Skeletal muscle tissue (tissue), 4 donors: ENCODE data around the gene PFKFB4. TPM values are rescaled to one million over a fixed set of nuclear protein-coding genes. Genes with fewer than 3 reads are reported as not detected.

Source experiments
- H3K27ac ChIP-seq: one replicate; pipeline ENCODE4 v1.7.0; 2013; ENCODE audit warnings: mild to moderate bottlenecking, low read depth, low read length, inconsistent platforms
- H3K27me3 ChIP-seq, 3 donors: one replicate each; pipeline ENCODE4 v1.7.0; 2013; ENCODE audit warnings: low read length in 3 of 3; ENCODE audit not compliant: control insufficient read depth in 3 of 3, insufficient read depth in 3 of 3
- H3K36me3 ChIP-seq, 3 donors: one replicate each; pipeline ENCODE4 v1.7.0; 2013; ENCODE audit warnings: low read length in 3 of 3; ENCODE audit not compliant: control insufficient read depth in 3 of 3, insufficient read depth in 3 of 3
- H3K4me1 ChIP-seq, 3 donors: one replicate each; pipeline ENCODE4 v1.7.0; 2013; ENCODE audit warnings: low read length in 3 of 3, mild to moderate bottlenecking in 3 of 3; ENCODE audit not compliant: control insufficient read depth in 3 of 3, insufficient read depth in 3 of 3
- H3K4me3 ChIP-seq, 3 donors: one replicate each; pipeline ENCODE4 v1.7.0; 2013; ENCODE audit warnings: low read length in 3 of 3
- H3K9ac ChIP-seq, 3 donors: one replicate each; pipeline ENCODE4 v1.7.0; 2013; ENCODE audit warnings: low read length in 3 of 3, mild to moderate bottlenecking in 3 of 3, moderate library complexity in 2 of 3, low read depth in 1 of 3
- H3K9me3 ChIP-seq, 3 donors: one replicate each; pipeline ENCODE4 v1.7.0; 2013; ENCODE audit warnings: low read length in 3 of 3; ENCODE audit not compliant: control insufficient read depth in 3 of 3
- total RNA-seq: library from RNA; depleted of rRNA; stranded (reverse); fragments of >200 nt; gene quantifications from one replicate; pipeline ENCODE4 v1.2.3, GENCODE V29; 2014
- donor health status: Osteomylitis.

PFKFB4 gene
- total RNA-seq, 1 donor from 2014 or later: 8.4 TPM

DNA sequence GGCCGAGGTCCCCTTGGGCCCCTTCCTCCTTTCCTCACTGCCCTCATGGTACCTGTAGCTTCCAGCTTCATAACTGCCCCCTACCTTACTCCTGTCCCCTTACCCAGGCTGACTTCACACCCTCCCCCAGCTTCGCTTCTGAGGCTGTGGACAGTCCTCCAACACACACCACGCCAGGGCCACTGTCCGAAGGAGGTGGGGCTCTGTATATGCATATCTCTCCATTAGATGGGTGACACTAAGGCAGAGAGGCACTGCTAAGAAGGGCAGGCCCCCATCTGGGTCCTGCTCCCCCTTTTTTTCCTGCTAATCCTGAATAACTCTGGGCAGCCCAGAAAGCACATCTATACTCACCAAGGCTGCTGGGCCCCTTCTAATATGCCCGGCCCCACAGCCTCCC is 39.6 kb upstream of the PFKFB4 start:
- H3K36me3 ChIP-seq: peaks cover 24 to 33% (median 32%) of the 10 kb centered on the region in 3 donors
- no peaks in the 10 kb centered on the region for H3K9me3 ChIP-seq
- no peak overlapping the region for H3K4me3 ChIP-seq
- peak overlapping the region in 1 of 3 donors; percentile 60 for H3K9ac ChIP-seq
- H3K27ac ChIP-seq: no peak overlapping the region
- peaks cover 0 to 6% (median 0%) of the 10 kb centered on the region in 3 donors for H3K27me3 ChIP-seq
- H3K4me1 ChIP-seq: peaks cover 55 to 68% (median 68%) of the 10 kb centered on the region in 3 donors

DNA sequence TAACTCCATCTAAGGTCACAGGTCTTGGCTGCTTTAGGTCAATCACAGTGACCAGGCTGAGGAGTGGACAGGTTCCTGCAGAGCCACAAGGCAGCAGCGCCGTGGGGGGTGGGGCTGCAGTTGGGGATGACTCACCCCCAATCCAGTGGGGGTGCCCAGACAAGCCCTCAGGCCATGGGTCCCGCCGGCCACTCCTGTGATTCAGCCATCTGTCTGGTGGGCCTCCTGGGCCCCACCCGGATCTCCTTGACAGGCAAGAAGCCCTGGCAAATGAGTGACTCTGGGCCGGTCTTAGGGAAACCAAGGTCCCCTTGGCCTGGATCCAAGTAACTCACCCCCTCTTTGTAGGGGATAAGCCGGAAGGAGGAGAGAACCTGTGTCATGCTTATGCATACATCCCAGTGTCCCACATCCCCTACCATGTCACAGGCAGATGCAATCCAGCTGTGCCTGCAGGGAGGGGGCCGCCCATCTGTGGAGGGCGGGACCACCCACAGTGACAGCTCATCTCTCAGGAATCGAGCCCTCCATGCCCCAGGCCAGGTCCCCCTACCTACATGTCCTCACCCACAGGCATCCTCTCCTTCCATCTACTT is 39.0 kb upstream of the PFKFB4 start:
- Histone ChIP-seq H3K4me1 (peaks cover 50 to 63% (median 63%) of the 10 kb centered on the region in 3 donors), H3K27ac (no peak overlapping the region), H3K4me3 (no peak overlapping the region), H3K9ac (peak overlapping the region in 1 of 3 donors; percentile 60), H3K27me3 (peaks cover 0 to 6% (median 0%) of the 10 kb centered on the region in 3 donors), H3K36me3 (peaks cover 22 to 28% (median 26%) of the 10 kb centered on the region in 3 donors), H3K9me3 (no peaks in the 10 kb centered on the region)

- H3K4me1 ChIP-seq: peaks cover 45 to 58% (median 57%) of the 10 kb centered on the region in 3 donors
- H3K9me3 ChIP-seq: no peaks in the 10 kb centered on the region
- H3K9ac ChIP-seq: peak within 1 kb of the TSS in 2 of 3 donors; percentile 32 to 76
- H3K27me3 ChIP-seq: peaks cover 0 to 6% (median 0%) of the 10 kb centered on the region in 3 donors
- H3K36me3 ChIP-seq: peaks cover 21 to 22% (median 21%) of the 10 kb centered on the region in 3 donors
- peak within 1 kb of the TSS; percentile 14 to 63 (median 54) for H3K4me3 ChIP-seq
- no peak within 1 kb of the TSS for H3K27ac ChIP-seq
Observed at GRCh38 chr3:48595075-48595525, 38.5 kb upstream of the PFKFB4 start, which contains the start of gene COL7A1. Gene COL7A1 (minus strand): TSS chr3:48595329. CDS start chr3:48595159, 170 bp downstream.

GRCh38 chr3:48594417-48595049 is 37.9 kb upstream of the PFKFB4 start:
- peaks cover 0 to 6% (median 0%) of the 10 kb centered on the region in 3 donors for H3K27me3 ChIP-seq
- peak overlapping the region; percentile 14 to 63 (median 54) for H3K4me3 ChIP-seq
- peaks cover 39 to 52% (median 52%) of the 10 kb centered on the region in 3 donors for H3K4me1 ChIP-seq
- peak overlapping the region in 2 of 3 donors; percentile 32 to 76 for H3K9ac ChIP-seq
- H3K27ac ChIP-seq: no peak overlapping the region
- peaks cover 16 to 17% (median 17%) of the 10 kb centered on the region in 3 donors for H3K36me3 ChIP-seq
- H3K9me3 ChIP-seq: no peaks in the 10 kb centered on the region

- Histone ChIP-seq H3K36me3 (peaks cover 7 to 20% (median 9%) of the 10 kb centered on the region in 3 donors), H3K9me3 (no peaks in the 10 kb centered on the region), H3K27ac (no peak overlapping the region), H3K4me3 (no peak overlapping the region), H3K9ac (no peak overlapping the region), H3K27me3 (peaks cover 0 to 6% (median 0%) of the 10 kb centered on the region in 3 donors), H3K4me1 (peaks cover 27 to 40% (median 40%) of the 10 kb centered on the region in 3 donors)
Observed at GRCh38 chr3:48593337-48593736, 36.7 kb upstream of the PFKFB4 start.

GRCh38 chr3:48592519-48593087 is 36.0 kb upstream of the PFKFB4 start:
- Histone ChIP-seq H3K4me1 (peaks cover 20 to 33% (median 32%) of the 10 kb centered on the region in 3 donors), H3K27ac (no peak overlapping the region), H3K27me3 (peaks cover 0 to 6% (median 0%) of the 10 kb centered on the region in 3 donors), H3K9ac (no peak overlapping the region), H3K36me3 (peaks cover under 1 to 23% (median 6%) of the 10 kb centered on the region in 3 donors), H3K9me3 (no peaks in the 10 kb centered on the region), H3K4me3 (no peak overlapping the region)

GRCh38 chr3:48591886-48592518 is 35.4 kb upstream of the PFKFB4 start:
- H3K9me3 ChIP-seq: no peaks in the 10 kb centered on the region

GRCh38 chr3:48591436-48591835 is 34.8 kb upstream of the PFKFB4 start:
- Histone ChIP-seq H3K36me3 (peaks cover 0 to 28% (median 6%) of the 10 kb centered on the region in 3 donors), H3K4me1 (peaks cover 9 to 21% (median 21%) of the 10 kb centered on the region in 3 donors), H3K9ac (no peak overlapping the region), H3K27ac (no peak overlapping the region), H3K9me3 (no peaks in the 10 kb centered on the region), H3K27me3 (peaks cover 0 to 6% (median 0%) of the 10 kb centered on the region in 3 donors), H3K4me3 (no peak overlapping the region)

More at GRCh38 chr3:48591886-48592518, 35.4 kb upstream of the PFKFB4 start:
- Histone ChIP-seq H3K27me3 (peaks cover 0 to 6% (median 0%) of the 10 kb centered on the region in 3 donors), H3K4me1 (peaks cover 14 to 27% (median 26%) of the 10 kb centered on the region in 3 donors), H3K9ac (no peak overlapping the region), H3K4me3 (no peak overlapping the region), H3K27ac (no peak overlapping the region), H3K36me3 (peaks cover 0 to 23% (median 3%) of the 10 kb centered on the region in 3 donors)

DNA sequence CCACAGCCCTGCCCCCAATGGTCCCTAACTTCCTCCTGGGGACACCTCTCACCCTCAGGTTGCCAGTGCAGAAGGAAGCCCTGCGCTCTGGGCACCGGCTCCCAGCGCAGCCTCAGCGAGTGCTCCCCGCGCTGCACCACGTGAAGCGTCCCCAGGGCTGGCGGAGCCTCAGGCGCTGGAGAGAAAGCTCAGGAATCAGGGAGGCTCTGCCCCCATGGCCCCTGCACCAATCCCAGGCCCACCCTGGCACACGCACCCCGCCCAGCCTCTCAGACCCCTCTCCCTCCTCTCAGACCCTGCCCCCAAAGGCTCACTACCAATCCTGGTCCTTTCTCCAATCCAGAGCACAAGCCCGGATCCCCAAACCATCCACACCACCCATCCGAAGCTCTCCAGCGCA is 31.6 kb upstream of the PFKFB4 start:
- Histone ChIP-seq H3K27ac (no peak overlapping the region), H3K36me3 (peaks cover 0 to 29% (median 11%) of the 10 kb centered on the region in 3 donors), H3K4me3 (no peak overlapping the region), H3K9ac (no peak overlapping the region), H3K4me1 (no peaks in the 10 kb centered on the region), H3K9me3 (no peaks in the 10 kb centered on the region), H3K27me3 (peaks cover 0 to 4% (median 0%) of the 10 kb centered on the region in 3 donors)
